GM13977 (cell line): ENCODE results near the gene FXR2.
A peak's percentile ranks its signal among the peaks of the same experiment; 100 is the strongest.
"Not testable (repeated sequence)": the region's sequence is repeated elsewhere in the genome, so short reads cannot be mapped to it uniquely, and the experiment has no call there.

Experiments used
- DNase-seq: peaks from one replicate; pipeline ENCODE4 v3.0.0; 2012; ENCODE audit warnings: low spot score
- CTCF ChIP-seq: IDR thresholded peaks from 2 replicates; pipeline ENCODE4 v1.5.1; 2012; ENCODE audit warnings: mild to moderate bottlenecking, control low read depth; ENCODE audit not compliant: insufficient read depth; ENCODE audit errors: extremely low read depth, missing control alignments
- in situ Hi-C: fragments of 300-500 bp; cut with MboI; formaldehyde crosslinking; loops from one replicate; pipeline ENCODE4 v1.12.0; 2022; ENCODE audit warnings: low sequenced_read_pairs, low pct_unique_long_range_greater_than_20kb, mixed read lengths, inconsistent platforms; ENCODE audit not compliant: unreplicated experiment

The FXR2 gene

GRCh38 chr17:7629939-7630571, 15.4 kb upstream of the FXR2 start, which contains the start of gene SHBG:
Gene SHBG, plus strand, starts transcription at chr17:7630135. Its CDS starts 38 bp downstream, at chr17:7630173.
- no peak for TF ChIP-seq CTCF
- in situ Hi-C loops, result no loop called here
- no peak for DNase-seq

- TF ChIP-seq CTCF, result no peak
- in situ Hi-C loops, result no loop called here
- peak; percentile 96 for DNase-seq
Measured at GRCh38 chr17:7627250-7628121, 12.8 kb upstream of the FXR2 start, which contains the start of gene SAT2. Gene SAT2, minus strand, starts transcription at chr17:7627821. Its CDS starts 186 bp downstream, at chr17:7627635.

- in situ Hi-C loops, result no loop called here
- no peak for DNase-seq
- no peak for TF ChIP-seq CTCF
Measured at GRCh38 chr17:7626956-7627249, 12.2 kb upstream of the FXR2 start.

GRCh38 chr17:7626307-7626706, 11.6 kb upstream of the FXR2 start:
- no peak for TF ChIP-seq CTCF
- no peak for DNase-seq
- in situ Hi-C loops, result no loop called here

GRCh38 chr17:7625749-7626148, 11.1 kb upstream of the FXR2 start:
- DNase-seq, in situ Hi-C loops: not testable (repeated sequence)

GRCh38 chr17:7623661-7624060, 9.0 kb upstream of the FXR2 start:
- no peak for DNase-seq
- in situ Hi-C loops, result no loop called here
- TF ChIP-seq CTCF, result no peak

GRCh38 chr17:7620835-7621234, 6.1 kb upstream of the FXR2 start:
- TF ChIP-seq CTCF, result no peak
- in situ Hi-C loops, result no loop called here
- no peak for DNase-seq
